MM.1S (cell line): Measurements from ENCODE around the gene CXCL8.

Source experiments
- DNase-seq: peaks from one replicate; pipeline ENCODE4 v3.0.0-alpha.2; 2015
- H2AFZ ChIP-seq: fragments of 300-600 bp; sonication (generic); 2 replicates; pipeline ENCODE4 v1.6.0; 2016; ENCODE audit warnings: antibody characterized with exemption, low read length
- H3F3A ChIP-seq: fragments of 300-600 bp; sonication (generic); 2 replicates; pipeline ENCODE4 v1.6.1; 2016; ENCODE audit warnings: mild to moderate bottlenecking, antibody characterized with exemption, low read length, moderate library complexity, mixed read lengths; ENCODE audit not compliant: insufficient read depth
- H3K27ac ChIP-seq: fragments of 300-600 bp; sonication (generic); 2 replicates; pipeline ENCODE4 v1.5.1; 2016; ENCODE audit warnings: mild to moderate bottlenecking, low read length
- H3K27me3 ChIP-seq: fragments of 300-600 bp; sonication (generic); replicated peaks from 2 replicates; pipeline ENCODE4 v1.6.0; 2016; ENCODE audit warnings: low read length; ENCODE audit not compliant: insufficient read depth
- H3K36me3 ChIP-seq: fragments of 300-600 bp; sonication (generic); replicated peaks from 2 replicates; pipeline ENCODE4 v1.6.1; 2016; ENCODE audit warnings: mild to moderate bottlenecking, low read length, mixed read lengths; ENCODE audit not compliant: insufficient read depth
- H3K4me1 ChIP-seq: fragments of 300-600 bp; sonication (generic); 2 replicates; pipeline ENCODE4 v1.6.1; 2016; ENCODE audit warnings: low read length, mixed read lengths
- H3K4me2 ChIP-seq: fragments of 300-600 bp; sonication (generic); 2 replicates; pipeline ENCODE4 v1.6.0; 2016; ENCODE audit warnings: low read depth, low read length
- H3K4me3 ChIP-seq: fragments of 300-600 bp; sonication (generic); 2 replicates; pipeline ENCODE4 v1.5.1; 2016; ENCODE audit warnings: low read length, mixed read lengths
- H3K79me2 ChIP-seq: fragments of 300-600 bp; sonication (generic); 2 replicates; pipeline ENCODE4 v1.6.1; 2016; ENCODE audit warnings: mixed run types, low read length, mixed read lengths
- H3K9ac ChIP-seq: fragments of 300-600 bp; sonication (generic); 2 replicates; pipeline ENCODE4 v1.6.1; 2016; ENCODE audit warnings: low read length, mixed read lengths
- H3K9me2 ChIP-seq: fragments of 300-600 bp; sonication (generic); replicated peaks from 2 replicates; pipeline ENCODE4 v1.6.1; 2016; ENCODE audit warnings: mild to moderate bottlenecking, low read length, mixed read lengths; ENCODE audit not compliant: insufficient read depth
- H3K9me3 ChIP-seq: fragments of 300-600 bp; sonication (generic); replicated peaks from 2 replicates; pipeline ENCODE4 v1.6.1; 2016; ENCODE audit warnings: mild to moderate bottlenecking, low read length, mixed read lengths; ENCODE audit not compliant: insufficient read depth
- H4K20me1 ChIP-seq: fragments of 300-600 bp; sonication (generic); 2 replicates; pipeline ENCODE4 v1.6.1; 2016; ENCODE audit warnings: mild to moderate bottlenecking, low read length, moderate library complexity, mixed read lengths; ENCODE audit not compliant: insufficient read depth
- EZH2 ChIP-seq: fragments of 300-600 bp; sonication (generic); optimal IDR thresholded peaks from 2 replicates; pipeline ENCODE3; 2017; ENCODE audit warnings: low read depth, mild to moderate bottlenecking, antibody characterized with exemption, low read length, mixed read lengths
- EZH2phosphoT487 ChIP-seq: fragments of 300-600 bp; sonication (generic); IDR thresholded peaks from 2 replicates; pipeline ENCODE4 v1.6.1; 2018; ENCODE audit warnings: antibody characterized with exemption, low read length
- TF ChIP-seq, protein P1 (sequence below): fragments of 300-600 bp; sonication (generic); IDR thresholded peaks from 2 replicates; pipeline ENCODE4 v1.5.1; 2016; ENCODE audit warnings: antibody characterized with exemption, low read length, mixed read lengths

The CXCL8 gene

DNA sequence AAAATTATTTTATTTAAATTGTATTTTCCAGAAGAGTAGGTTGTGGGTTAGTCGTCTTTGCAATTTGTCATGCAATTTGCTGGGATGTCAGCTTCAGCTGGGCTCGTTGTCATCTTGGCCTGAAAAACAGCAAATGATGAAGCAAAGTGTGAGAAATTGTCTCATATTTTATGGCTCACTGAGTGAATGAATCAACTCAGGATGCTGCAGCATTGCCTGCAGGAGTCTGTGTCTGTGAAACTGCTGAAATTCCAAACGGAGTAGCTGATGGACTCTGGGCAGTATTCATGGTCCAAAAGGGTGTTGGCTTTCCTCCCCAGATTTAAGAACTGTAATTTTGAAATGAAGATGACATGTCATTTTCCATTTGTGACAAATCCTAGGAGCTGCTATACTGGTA, 37.2 kb downstream of the CXCL8 start:
- no peak for DNase-seq
- no peaks in the 10 kb centered on the region for H3K9me3 ChIP-seq
- no peaks in the 10 kb centered on the region for H3K79me2 ChIP-seq
- no peaks in the 10 kb centered on the region for H4K20me1 ChIP-seq
- no peaks in the 10 kb centered on the region for H3K27me3 ChIP-seq
- TF ChIP-seq, protein P1, sequence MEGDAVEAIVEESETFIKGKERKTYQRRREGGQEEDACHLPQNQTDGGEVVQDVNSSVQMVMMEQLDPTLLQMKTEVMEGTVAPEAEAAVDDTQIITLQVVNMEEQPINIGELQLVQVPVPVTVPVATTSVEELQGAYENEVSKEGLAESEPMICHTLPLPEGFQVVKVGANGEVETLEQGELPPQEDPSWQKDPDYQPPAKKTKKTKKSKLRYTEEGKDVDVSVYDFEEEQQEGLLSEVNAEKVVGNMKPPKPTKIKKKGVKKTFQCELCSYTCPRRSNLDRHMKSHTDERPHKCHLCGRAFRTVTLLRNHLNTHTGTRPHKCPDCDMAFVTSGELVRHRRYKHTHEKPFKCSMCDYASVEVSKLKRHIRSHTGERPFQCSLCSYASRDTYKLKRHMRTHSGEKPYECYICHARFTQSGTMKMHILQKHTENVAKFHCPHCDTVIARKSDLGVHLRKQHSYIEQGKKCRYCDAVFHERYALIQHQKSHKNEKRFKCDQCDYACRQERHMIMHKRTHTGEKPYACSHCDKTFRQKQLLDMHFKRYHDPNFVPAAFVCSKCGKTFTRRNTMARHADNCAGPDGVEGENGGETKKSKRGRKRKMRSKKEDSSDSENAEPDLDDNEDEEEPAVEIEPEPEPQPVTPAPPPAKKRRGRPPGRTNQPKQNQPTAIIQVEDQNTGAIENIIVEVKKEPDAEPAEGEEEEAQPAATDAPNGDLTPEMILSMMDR, result no peak
- TF ChIP-seq EZH2phosphoT487 (no peak), EZH2 (no peak)
- no peak overlapping the region for H3K4me3 ChIP-seq
- no peak overlapping the region for H3K4me2 ChIP-seq
- H3F3A ChIP-seq, result no peaks in the 10 kb centered on the region
- no peak overlapping the region for H3K9ac ChIP-seq
- no peak overlapping the region for H2AFZ ChIP-seq
- no peaks in the 10 kb centered on the region for H3K9me2 ChIP-seq
- H3K4me1 ChIP-seq, result no peaks in the 10 kb centered on the region
- H3K27ac ChIP-seq, result no peak overlapping the region
- H3K36me3 ChIP-seq, result no peaks in the 10 kb centered on the region

DNA sequence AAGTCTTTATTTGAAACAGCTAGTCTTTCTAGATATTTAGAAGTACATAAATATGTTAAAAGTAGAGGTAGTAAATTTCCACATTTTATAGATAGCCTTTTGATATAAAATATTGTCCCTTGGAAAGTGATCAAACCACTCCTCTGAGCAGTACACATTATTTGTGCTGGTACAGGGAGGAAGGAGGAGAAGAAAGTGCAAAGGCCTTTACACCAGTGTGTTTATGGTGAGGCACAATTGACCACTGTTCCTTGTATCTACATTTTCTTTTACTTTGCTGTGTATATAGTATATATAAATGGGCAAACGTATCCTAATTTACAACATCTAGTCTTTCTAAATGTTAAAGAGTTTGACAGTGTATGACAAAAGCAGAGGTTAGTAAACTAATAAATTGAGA, 39.9 kb downstream of the CXCL8 start:
- Histone ChIP-seq H3K36me3 (no peaks in the 10 kb centered on the region), H3K9me3 (no peaks in the 10 kb centered on the region), H3F3A (no peaks in the 10 kb centered on the region), H3K4me3 (no peak overlapping the region), H3K9ac (no peak overlapping the region), H4K20me1 (no peaks in the 10 kb centered on the region), H3K9me2 (no peaks in the 10 kb centered on the region), H3K27me3 (no peaks in the 10 kb centered on the region), H3K4me1 (no peaks in the 10 kb centered on the region), H3K4me2 (no peak overlapping the region), H3K79me2 (no peaks in the 10 kb centered on the region), H3K27ac (no peak overlapping the region), H2AFZ (no peak overlapping the region)
- TF ChIP-seq, protein P1, result no peak
- TF ChIP-seq EZH2, result no peak
- no peak for TF ChIP-seq EZH2phosphoT487
- DNase-seq, result no peak

DNA sequence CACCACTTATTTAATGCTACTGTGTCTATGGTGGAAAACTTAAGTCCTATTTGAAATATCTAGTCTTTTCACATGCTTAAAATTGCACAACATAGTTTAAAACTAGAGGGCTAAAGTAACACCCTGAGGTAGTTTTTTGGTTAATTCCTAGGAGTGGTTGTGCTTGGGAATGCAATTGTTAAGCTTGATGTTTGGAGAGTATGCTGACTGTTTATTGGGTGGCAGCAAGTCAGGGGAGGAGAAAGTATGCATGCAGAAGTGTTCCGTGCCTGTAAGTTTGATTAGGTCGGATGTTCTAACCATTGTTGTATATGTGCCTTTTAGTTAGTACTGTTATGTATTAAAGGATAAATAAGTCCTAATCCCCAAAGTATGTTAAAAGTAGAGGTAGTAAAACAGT, 40.5 kb downstream of the CXCL8 start:
- no peaks in the 10 kb centered on the region for H4K20me1 ChIP-seq
- no peak overlapping the region for H3K4me2 ChIP-seq
- no peak overlapping the region for H3K4me3 ChIP-seq
- no peaks in the 10 kb centered on the region for H3K4me1 ChIP-seq
- no peaks in the 10 kb centered on the region for H3K36me3 ChIP-seq
- no peaks in the 10 kb centered on the region for H3F3A ChIP-seq
- no peak overlapping the region for H3K27ac ChIP-seq
- DNase-seq, result no peak
- no peak overlapping the region for H3K9ac ChIP-seq
- H3K27me3 ChIP-seq, result no peaks in the 10 kb centered on the region
- no peaks in the 10 kb centered on the region for H3K79me2 ChIP-seq
- no peak overlapping the region for H2AFZ ChIP-seq
- TF ChIP-seq EZH2phosphoT487 (no peak), EZH2 (no peak)
- TF ChIP-seq, protein P1, result no peak
- H3K9me3 ChIP-seq, result no peaks in the 10 kb centered on the region
- H3K9me2 ChIP-seq, result no peaks in the 10 kb centered on the region
